Epithelial cell of proximal tubule (primary cell): ENCODE results near the gene DET1. TPM values are rescaled to one million over a fixed set of nuclear protein-coding genes. Genes with fewer than 3 reads are reported as not detected.

Experiments used
- DNase-seq: peaks from one replicate; pipeline ENCODE4 v3.0.0-alpha.2; 2011; ENCODE audit warnings: low read depth
- H3K4me3 ChIP-seq: 2 replicates; pipeline ENCODE4 v1.5.1; 2011; ENCODE audit warnings: low read depth, mild to moderate bottlenecking, low read length
- CTCF ChIP-seq: conservative IDR thresholded peaks from 2 replicates; pipeline ENCODE4 v1.5.1; 2012; ENCODE audit warnings: low read depth, mild to moderate bottlenecking, low read length
- total RNA-seq: library from RNA; depleted of rRNA; stranded (reverse); fragments of >200 nt; gene quantifications from 2 replicates; pipeline ENCODE4 v1.2.3, GENCODE V29; 2015

Gene DET1
- total RNA-seq, result 4.0 and 4.3 TPM in 2 replicates

- DNase-seq, result peak; percentile 49
- H3K4me3 ChIP-seq, result peak within 1 kb of the TSS; percentile 89
- peak; percentile 81 for TF ChIP-seq CTCF
Observed at GRCh38 chr15:88546248-88547129, at the start of gene DET1. TSS of gene DET1 (minus strand) at chr15:88546681. CDS start at chr15:88531705, 14,976 bp downstream.

GRCh38 chr15:88591384-88591783 lies 44.9 kb upstream of the DET1 start:
- no peak for DNase-seq
- TF ChIP-seq CTCF, result no peak
- H3K4me3 ChIP-seq, result no peak overlapping the region

- no peak for TF ChIP-seq CTCF
- DNase-seq, result no peak
- H3K4me3 ChIP-seq, result no peak overlapping the region
Observed at GRCh38 chr15:88590759-88591158, 44.3 kb upstream of the DET1 start.

- H3K4me3 ChIP-seq, result no peak overlapping the region
- TF ChIP-seq CTCF, result no peak
- DNase-seq, result no peak
Observed at GRCh38 chr15:88586401-88587162, 40.1 kb upstream of the DET1 start.

- DNase-seq, result no peak
- TF ChIP-seq CTCF, result no peak
- no peak overlapping the region for H3K4me3 ChIP-seq
Observed at GRCh38 chr15:88580532-88580931, 34.1 kb upstream of the DET1 start.

GRCh38 chr15:88579322-88579721 lies 32.8 kb upstream of the DET1 start:
- no peak overlapping the region for H3K4me3 ChIP-seq
- TF ChIP-seq CTCF, result no peak
- no peak for DNase-seq

- DNase-seq, result no peak
- no peak for TF ChIP-seq CTCF
Observed at GRCh38 chr15:88574655-88575054, 28.2 kb upstream of the DET1 start.

More at GRCh38 chr15:88574655-88575054, 28.2 kb upstream of the DET1 start:
- no peak overlapping the region for H3K4me3 ChIP-seq
